GM12872 (cell line): ENCODE data around the gene ENO2.

Experiments used
- TF ChIP-seq, protein P1 (sequence below): IDR thresholded peaks from 3 replicates; pipeline ENCODE4 v1.5.1; 2011; ENCODE audit warnings: low read depth, mild to moderate bottlenecking, low read length, moderate library complexity; ENCODE audit not compliant: insufficient read depth

ENO2 gene

DNA sequence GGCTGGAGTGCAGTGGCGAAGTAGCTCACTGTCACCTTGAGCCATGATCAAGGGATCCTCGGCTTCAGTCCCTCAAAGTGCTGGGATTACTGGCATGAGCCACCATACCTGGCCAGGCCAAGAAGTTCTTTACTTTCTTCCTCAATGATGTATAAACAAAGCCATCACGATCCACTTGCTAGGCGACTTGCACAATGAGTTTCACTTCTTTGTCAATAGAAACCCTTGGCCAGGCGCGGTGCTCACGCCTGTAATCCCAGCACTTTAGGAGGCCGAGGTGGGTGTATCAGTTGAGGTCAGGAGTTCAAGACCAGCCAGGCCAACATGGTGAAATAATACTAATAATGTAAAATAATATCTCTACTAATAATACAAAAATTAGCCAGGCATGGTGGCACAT lies 26.9 kb upstream of the ENO2 start:
- TF ChIP-seq, protein P1, sequence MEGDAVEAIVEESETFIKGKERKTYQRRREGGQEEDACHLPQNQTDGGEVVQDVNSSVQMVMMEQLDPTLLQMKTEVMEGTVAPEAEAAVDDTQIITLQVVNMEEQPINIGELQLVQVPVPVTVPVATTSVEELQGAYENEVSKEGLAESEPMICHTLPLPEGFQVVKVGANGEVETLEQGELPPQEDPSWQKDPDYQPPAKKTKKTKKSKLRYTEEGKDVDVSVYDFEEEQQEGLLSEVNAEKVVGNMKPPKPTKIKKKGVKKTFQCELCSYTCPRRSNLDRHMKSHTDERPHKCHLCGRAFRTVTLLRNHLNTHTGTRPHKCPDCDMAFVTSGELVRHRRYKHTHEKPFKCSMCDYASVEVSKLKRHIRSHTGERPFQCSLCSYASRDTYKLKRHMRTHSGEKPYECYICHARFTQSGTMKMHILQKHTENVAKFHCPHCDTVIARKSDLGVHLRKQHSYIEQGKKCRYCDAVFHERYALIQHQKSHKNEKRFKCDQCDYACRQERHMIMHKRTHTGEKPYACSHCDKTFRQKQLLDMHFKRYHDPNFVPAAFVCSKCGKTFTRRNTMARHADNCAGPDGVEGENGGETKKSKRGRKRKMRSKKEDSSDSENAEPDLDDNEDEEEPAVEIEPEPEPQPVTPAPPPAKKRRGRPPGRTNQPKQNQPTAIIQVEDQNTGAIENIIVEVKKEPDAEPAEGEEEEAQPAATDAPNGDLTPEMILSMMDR: no peak

DNA sequence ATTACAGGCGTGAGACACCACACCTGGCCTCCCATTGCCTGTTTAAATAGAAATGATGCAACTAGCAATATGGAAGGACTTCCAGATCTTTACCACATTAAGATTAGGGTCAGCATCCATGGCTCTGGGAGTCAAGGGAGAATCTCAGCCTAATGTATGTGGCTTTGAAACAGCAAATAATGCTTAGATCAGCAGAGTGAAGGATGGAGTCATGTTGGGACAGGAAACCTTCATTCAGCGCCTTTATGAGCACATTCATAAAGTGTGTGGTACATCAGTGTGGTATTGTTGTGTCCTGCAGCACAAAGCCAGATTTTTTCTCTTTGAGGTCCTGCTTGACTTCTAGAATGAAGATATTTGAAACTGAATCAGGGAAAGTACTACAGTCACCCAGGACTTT lies 26.0 kb upstream of the ENO2 start:
- TF ChIP-seq, protein P1: no peak

DNA sequence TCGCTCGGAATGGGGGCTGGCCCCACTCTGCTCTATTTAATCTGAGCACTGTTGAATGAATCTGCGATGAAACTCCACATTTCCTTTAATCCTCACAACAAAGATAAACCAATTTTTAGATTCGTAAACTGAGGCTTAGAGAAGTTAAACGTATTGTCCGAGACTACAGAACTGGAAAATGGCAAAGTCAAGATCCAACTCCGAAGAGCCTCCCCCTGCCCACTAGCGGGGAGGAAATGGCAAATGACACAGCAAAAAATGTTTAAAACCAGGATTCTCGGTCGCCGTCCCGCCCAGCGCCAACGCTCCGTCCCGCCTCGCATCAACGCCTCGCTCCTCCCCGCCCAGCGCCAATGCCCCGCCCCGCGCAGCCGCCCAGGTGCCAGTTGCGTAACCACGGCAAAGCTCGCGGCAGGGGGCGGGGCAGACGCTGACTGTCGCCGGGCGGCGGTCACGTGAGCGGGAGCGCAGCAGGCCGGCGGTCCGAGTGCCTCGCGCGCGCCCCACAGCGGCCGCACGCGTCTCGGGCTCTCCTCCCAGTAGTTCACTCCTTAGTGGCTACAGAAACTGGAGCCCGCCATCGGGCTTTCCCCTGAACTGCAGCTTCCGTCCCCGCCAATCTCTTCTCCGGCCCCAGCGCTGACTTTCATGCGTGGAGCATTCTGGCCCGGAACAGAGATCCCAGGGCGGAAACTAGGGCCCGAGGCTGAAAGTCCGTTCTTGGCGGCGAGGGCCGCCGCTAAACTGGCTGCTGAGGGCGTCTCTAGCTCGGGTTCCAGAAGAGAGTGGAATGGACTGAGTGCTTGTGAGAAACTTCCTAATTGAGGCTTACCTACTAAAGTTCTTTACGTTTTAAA lies 23.4 kb upstream of the ENO2 start:
- TF ChIP-seq, protein P1: peak; percentile 76

DNA sequence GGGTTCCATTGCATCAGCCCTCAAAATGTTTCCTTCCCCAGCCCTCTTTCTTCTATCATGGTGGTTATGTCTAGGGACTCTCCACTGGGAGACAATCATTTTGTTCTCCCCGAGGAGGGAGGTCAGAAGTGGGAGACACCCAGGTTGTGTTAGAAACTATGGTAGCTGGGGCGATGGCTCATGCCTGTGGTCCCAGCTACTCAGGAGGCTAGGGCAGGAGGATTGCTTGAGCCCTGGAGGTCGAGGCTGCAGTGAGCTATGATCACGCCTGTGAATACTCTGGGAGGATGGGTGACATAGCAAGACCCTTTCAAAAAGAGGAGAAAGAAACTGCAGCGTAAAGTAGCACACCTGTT lies 22.8 kb upstream of the ENO2 start:
- TF ChIP-seq, protein P1: no peak

DNA sequence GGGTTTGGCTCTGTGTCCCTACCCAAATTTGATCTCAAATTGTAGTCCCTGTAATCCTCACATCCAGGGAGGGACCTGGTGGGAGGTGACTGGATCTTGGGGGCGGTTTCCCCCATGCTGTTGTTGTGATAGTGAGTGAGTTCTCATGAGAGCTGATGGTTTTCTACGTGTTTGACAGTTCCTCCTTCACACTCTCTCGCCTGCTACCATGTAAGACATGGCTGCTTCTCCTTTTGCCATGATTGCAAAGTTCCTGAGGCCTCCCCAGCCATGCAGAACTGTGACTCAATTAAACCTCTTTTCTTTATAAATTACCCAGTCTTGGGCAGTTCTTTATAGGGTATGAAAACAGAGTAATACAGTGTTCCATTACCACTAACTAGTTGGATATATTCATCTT lies 20.1 kb upstream of the ENO2 start:
- TF ChIP-seq, protein P1: no peak

DNA sequence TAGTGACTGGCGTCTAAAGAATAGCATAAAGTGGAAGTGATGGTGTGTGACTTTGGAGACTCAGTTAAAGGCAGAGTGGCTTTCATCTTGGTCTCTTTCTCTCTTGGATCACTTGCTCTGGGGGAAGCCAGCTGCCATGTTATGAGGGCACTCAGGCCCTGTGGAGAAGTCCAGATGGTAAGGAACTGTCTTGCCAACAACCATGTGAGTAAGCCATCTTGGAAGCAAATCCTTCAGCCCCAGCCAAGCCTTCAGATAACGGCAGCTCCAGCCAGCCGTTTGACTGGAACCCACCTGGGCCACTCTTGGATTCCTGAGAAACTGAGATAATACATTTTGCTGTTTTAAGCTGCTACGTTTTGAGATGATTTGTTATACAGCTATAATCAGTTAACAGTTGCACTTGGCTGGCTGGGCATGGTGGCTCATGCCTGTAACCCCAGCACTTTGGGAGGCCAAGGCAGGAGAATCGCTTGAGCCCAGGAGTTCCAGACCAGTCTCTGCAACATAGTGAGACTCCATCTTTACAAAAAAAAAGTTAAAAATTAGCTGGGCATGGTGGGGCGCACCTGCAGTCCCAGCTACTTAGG lies 17.4 kb upstream of the ENO2 start:
- TF ChIP-seq, protein P1: no peak

DNA sequence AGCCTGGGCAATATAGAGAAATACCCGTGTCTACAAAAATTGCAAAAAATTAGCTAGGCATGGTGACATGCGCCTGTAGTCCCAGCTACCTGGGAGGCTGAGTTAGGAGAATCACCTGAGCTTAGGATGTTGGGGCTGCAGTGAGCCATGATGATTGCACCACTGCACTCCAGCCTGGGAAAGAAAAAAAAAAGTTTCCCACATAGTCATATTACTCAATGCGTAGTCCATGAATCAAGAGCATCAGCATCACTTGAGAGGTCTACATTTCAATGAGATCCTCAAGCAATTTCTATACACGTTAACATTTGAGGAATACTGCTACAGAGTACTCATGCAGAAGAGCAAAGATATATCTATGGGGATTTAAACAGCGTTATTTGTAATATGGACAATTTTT lies 15.0 kb upstream of the ENO2 start:
- TF ChIP-seq, protein P1: no peak
